Mesendoderm (in vitro differentiated cells): ENCODE results near the gene PATZ1.
A peak's percentile ranks its signal among the peaks of the same experiment; 100 is the strongest.

Source experiments
- DNase-seq: peaks from one replicate; pipeline ENCODE4 v3.0.0; 2013
- H2AK5ac ChIP-seq: 2 replicates; pipeline ENCODE4 v1.6.1; 2013; ENCODE audit warnings: low read length, inconsistent platforms
- H2BK120ac ChIP-seq: 2 replicates; pipeline ENCODE4 v1.6.1; 2013; ENCODE audit warnings: low read depth, mild to moderate bottlenecking, low read length, moderate library complexity, mixed read lengths
- H2BK15ac ChIP-seq: replicated peaks from 2 replicates; pipeline ENCODE4 v1.6.1; 2013; ENCODE audit warnings: low read depth, mild to moderate bottlenecking, moderate library complexity
- H2BK5ac ChIP-seq: 2 replicates; pipeline ENCODE4 v1.6.1; 2013; ENCODE audit warnings: low read length, inconsistent platforms
- H3K18ac ChIP-seq: 2 replicates; pipeline ENCODE4 v1.6.1; 2013; ENCODE audit warnings: mild to moderate bottlenecking, low read length, mixed read lengths
- H3K23ac ChIP-seq: one replicate; pipeline ENCODE4 v1.6.1; 2013; ENCODE audit warnings: low read length
- H3K27ac ChIP-seq: 2 replicates; pipeline ENCODE4 v1.5.1; 2013; ENCODE audit warnings: low read depth, mild to moderate bottlenecking, inconsistent platforms, low read length, moderate library complexity
- H3K27me3 ChIP-seq: 2 replicates; pipeline ENCODE4 v1.6.1; 2013; ENCODE audit warnings: low read length, control low read depth, mild to moderate bottlenecking, inconsistent platforms; ENCODE audit not compliant: insufficient read depth, poor library complexity
- H3K36me3 ChIP-seq: 2 replicates; pipeline ENCODE4 v1.6.1; 2013; ENCODE audit warnings: low read length, inconsistent platforms; ENCODE audit not compliant: control insufficient read depth, insufficient read depth
- H3K4ac ChIP-seq: one replicate; pipeline ENCODE4 v1.6.1; 2013; ENCODE audit warnings: low read depth, mild to moderate bottlenecking, low read length, moderate library complexity
- H3K4me1 ChIP-seq: 2 replicates; pipeline ENCODE4 v1.6.1; 2013; ENCODE audit warnings: low read depth, low read length, inconsistent platforms; ENCODE audit not compliant: control insufficient read depth
- H3K4me2 ChIP-seq: 2 replicates; pipeline ENCODE4 v1.6.1; 2013; ENCODE audit warnings: low read length
- H3K4me3 ChIP-seq: 2 replicates; pipeline ENCODE4 v1.5.1; 2013; ENCODE audit warnings: mild to moderate bottlenecking, low read length
- H3K56ac ChIP-seq: one replicate; pipeline ENCODE4 v1.6.1; 2013; ENCODE audit warnings: low read length
- H3K79me1 ChIP-seq: 2 replicates; pipeline ENCODE4 v1.6.1; 2013; ENCODE audit warnings: low read length, inconsistent platforms
- H3K79me2 ChIP-seq: 2 replicates; pipeline ENCODE4 v1.6.1; 2013; ENCODE audit warnings: mild to moderate bottlenecking, low read length; ENCODE audit not compliant: control insufficient read depth, insufficient read depth
- H3K9ac ChIP-seq: 2 replicates; pipeline ENCODE4 v1.6.1; 2013; ENCODE audit warnings: low read length, inconsistent platforms
- H4K5ac ChIP-seq: one replicate; pipeline ENCODE4 v1.6.1; 2013; ENCODE audit warnings: low read length
- H4K8ac ChIP-seq: one replicate; pipeline ENCODE4 v1.6.1; 2013; ENCODE audit warnings: low read depth, mild to moderate bottlenecking, control low read depth, low read length, moderate library complexity
- WGBS: extraction: QIAGEN DNeasy Blood & Tissue Kit; methylation state at CpG from one replicate; pipeline ENCODE4 v1.1.7; 2013; ENCODE audit warnings: low lambda C conversion rate, missing lambda C conversion rate; ENCODE audit not compliant: insufficient coverage; ENCODE audit errors: extremely low coverage; 5-methylcytosine and 5-hydroxymethylcytosine counted together

Gene PATZ1

DNA sequence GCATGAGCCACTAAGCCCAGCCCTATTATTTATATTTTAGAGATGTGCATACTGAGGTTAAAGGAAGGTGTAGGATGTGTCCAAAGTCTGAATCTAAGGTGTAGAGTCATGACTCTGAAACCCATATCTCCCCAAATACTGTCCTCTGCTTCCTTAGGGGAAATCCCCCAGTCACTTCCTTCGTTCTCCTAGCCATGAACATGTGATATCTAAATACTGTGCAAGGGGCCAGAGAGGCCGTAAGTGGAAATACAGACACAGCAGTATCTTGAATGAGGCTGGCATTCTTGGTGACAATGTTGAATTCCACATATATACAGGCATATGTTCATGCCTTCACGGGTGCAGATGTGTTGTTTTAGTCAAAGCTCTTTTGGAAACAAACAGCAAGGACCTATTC lies 21.3 kb upstream of the PATZ1 start:
- Histone ChIP-seq H3K36me3 (no peaks in the 10 kb centered on the region), H2BK5ac (no peak overlapping the region), H3K4ac (no peak overlapping the region), H4K8ac (no peak overlapping the region), H3K27ac (no peak overlapping the region), H3K23ac (no peak overlapping the region), H2AK5ac (no peak overlapping the region), H3K4me2 (no peak overlapping the region), H3K9ac (no peak overlapping the region), H3K56ac (no peak overlapping the region), H3K18ac (no peak overlapping the region), H3K4me3 (no peak overlapping the region), H2BK15ac (no peak overlapping the region), H4K5ac (no peak overlapping the region), H2BK120ac (no peak overlapping the region), H3K79me2 (no peaks in the 10 kb centered on the region), H3K27me3 (no peaks in the 10 kb centered on the region), H3K79me1 (no peaks in the 10 kb centered on the region), H3K4me1 (no peaks in the 10 kb centered on the region)
- WGBS = no CpG with 5 or more reads among the region's 3 CpGs
- no peak for DNase-seq

DNA sequence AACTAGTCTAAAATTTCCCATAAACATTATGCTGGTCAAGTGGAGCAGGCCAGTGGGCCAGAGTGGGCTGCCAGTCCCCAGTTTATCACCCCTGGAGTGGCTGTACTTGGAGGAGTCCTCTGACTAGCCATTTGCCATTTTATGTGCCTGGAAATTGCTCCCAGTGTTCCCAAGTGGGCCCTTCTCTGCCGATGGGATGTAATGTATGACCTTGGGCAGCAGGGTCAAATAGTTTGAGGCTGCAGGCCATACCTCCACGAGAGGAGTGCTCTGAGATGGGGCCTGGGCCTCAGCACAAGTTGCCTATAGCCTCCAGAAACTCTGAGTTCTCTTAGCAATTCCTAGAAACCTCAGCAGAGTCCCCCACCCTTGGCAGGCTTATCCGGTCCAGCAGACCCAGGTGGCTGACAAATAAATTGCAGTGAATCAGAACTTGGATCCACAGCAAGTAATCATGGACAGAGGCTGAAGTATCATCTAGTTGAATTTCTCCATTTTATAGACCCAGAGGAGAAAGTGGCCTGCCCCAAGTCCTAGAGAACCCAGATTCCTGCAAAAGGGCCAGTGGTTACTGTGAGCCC lies 17.8 kb upstream of the PATZ1 start:
- Histone ChIP-seq H3K79me2 (no peaks in the 10 kb centered on the region), H2AK5ac (peak overlapping the region; percentile 83), H2BK15ac (no peak overlapping the region), H3K36me3 (no peaks in the 10 kb centered on the region), H3K4me1 (no peaks in the 10 kb centered on the region), H4K5ac (no peak overlapping the region), H2BK120ac (peak overlapping the region; percentile 97), H3K23ac (no peak overlapping the region), H3K27me3 (no peaks in the 10 kb centered on the region), H3K79me1 (no peaks in the 10 kb centered on the region), H3K27ac (peak overlapping the region; percentile 46), H3K9ac (no peak overlapping the region), H3K56ac (peak overlapping the region; percentile 52), H3K18ac (peak overlapping the region; percentile 90), H4K8ac (peak overlapping the region; percentile 97), H3K4me2 (no peak overlapping the region), H3K4ac (peak overlapping the region; percentile 72), H3K4me3 (no peak overlapping the region), H2BK5ac (peak overlapping the region; percentile 47)
- no peak for DNase-seq
- WGBS = no CpG with 5 or more reads among the region's 3 CpGs

DNA sequence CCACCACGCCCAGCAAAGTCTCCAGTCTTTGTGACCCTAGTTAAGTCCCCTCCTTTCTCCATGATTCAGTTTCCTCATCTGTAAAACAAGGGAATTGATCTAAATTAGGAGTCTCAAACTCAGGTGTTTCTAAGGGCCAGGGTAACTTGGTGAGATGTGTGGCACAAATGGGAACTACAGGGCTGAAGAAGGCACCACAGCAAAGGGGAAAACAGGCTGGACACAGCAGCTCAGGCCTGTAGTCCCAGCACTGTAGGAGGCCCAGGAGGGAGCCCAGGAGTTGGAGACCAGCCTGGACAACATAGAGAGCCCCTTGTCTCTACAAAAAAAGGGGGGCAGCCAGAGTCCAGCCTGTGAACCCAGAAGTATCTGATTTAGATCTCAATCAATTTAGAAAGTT lies 15.6 kb upstream of the PATZ1 start:
- Histone ChIP-seq H3K18ac (no peak overlapping the region), H3K56ac (peak overlapping the region; percentile 31), H2BK15ac (no peak overlapping the region), H2BK5ac (peak overlapping the region; percentile 66), H4K5ac (no peak overlapping the region), H3K4me2 (no peak overlapping the region), H4K8ac (peak overlapping the region; percentile 57), H3K4ac (peak overlapping the region; percentile 63), H3K79me1 (no peaks in the 10 kb centered on the region), H3K4me1 (no peaks in the 10 kb centered on the region), H3K27ac (peak overlapping the region; percentile 3), H3K79me2 (no peaks in the 10 kb centered on the region), H3K23ac (no peak overlapping the region), H3K9ac (no peak overlapping the region), H2AK5ac (peak overlapping the region; percentile 3), H3K4me3 (no peak overlapping the region), H3K27me3 (no peaks in the 10 kb centered on the region), H2BK120ac (peak overlapping the region; percentile 11), H3K36me3 (no peaks in the 10 kb centered on the region)
- no CpG with 5 or more reads among the region's 1 CpG for WGBS
- DNase-seq = no peak

DNA sequence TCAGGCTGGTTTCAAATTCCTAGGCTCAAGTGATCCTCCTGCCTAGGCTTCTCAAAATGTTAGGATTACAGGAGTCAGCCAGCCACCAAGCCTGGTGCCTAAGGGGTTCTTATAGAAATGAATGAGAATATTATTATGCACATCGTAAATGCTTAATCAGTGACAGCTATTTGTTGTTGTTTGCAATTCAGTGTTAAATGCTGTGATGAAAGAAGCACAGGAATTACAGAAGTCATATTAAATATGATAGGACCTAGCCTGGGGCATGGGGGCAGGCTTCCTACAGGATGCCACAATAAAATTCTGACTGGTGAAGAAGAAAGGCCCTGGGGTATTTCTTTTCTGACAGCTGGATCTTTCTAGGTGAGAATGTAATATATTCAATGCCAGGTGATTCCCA lies 13.9 kb upstream of the PATZ1 start:
- Histone ChIP-seq H3K4me1 (no peaks in the 10 kb centered on the region), H3K27ac (peak overlapping the region; percentile 45), H3K4ac (no peak overlapping the region), H3K18ac (no peak overlapping the region), H2BK120ac (peak overlapping the region; percentile 35), H3K79me2 (no peaks in the 10 kb centered on the region), H3K23ac (no peak overlapping the region), H3K4me3 (no peak overlapping the region), H3K4me2 (no peak overlapping the region), H3K79me1 (no peaks in the 10 kb centered on the region), H3K9ac (no peak overlapping the region), H3K36me3 (no peaks in the 10 kb centered on the region), H2BK5ac (no peak overlapping the region), H3K56ac (peak overlapping the region; percentile 67), H2AK5ac (no peak overlapping the region), H4K5ac (no peak overlapping the region), H3K27me3 (no peaks in the 10 kb centered on the region), H4K8ac (no peak overlapping the region), H2BK15ac (no peak overlapping the region)
- WGBS = no CpG with 5 or more reads among the region's 1 CpG
- no peak for DNase-seq

DNA sequence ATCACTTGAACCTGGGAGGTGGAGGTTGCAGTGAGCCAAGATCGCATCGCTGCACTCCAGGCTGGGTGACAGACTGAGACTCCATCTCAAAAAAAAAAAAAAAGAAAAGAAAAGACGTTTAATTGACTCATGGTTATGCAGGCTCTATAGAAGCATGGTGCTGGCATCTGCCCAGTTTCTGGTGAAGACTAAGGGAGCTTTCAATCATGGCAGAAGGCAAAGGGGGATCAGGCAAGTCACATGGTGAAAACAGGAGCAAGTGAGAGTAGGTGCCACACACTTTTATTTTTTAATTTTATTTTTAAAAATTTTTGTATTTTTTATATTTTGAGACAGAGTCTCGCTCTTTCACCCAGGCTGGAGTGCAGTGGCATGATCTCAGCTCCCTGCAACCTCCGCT lies 8.4 kb upstream of the PATZ1 start:
- no CpG with 5 or more reads among the region's 5 CpGs for WGBS
- no peak overlapping the region for H3K27ac ChIP-seq
- no peak overlapping the region for H2AK5ac ChIP-seq

DNA sequence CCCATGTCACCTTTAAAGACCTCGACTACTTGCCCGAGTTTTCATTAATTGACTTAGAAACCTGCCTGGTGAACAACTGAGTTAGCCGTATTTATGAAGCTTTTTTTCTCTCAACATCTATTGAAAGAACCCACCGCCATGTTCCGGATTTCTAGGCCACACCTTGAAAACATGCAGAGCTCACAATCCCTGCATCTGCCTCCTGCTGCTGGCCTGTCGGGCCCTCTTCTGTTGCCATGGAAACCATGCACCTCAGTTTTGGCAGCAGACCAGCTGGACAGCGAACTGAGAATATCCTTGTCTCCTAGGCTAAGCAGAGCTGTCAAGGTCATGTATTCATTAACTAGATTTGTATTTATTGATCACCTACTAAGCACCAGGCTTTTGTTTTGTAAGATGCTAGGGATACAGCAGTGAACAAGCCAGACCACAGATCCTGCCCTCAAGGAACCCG lies 4.3 kb upstream of the PATZ1 start:
- Histone ChIP-seq H3K4me1 (peaks cover 2% of the 10 kb centered on the region), H3K27me3 (no peaks in the 10 kb centered on the region), H4K8ac (no peak overlapping the region), H3K79me1 (peaks cover 1% of the 10 kb centered on the region), H3K27ac (no peak overlapping the region), H3K4me2 (no peak overlapping the region), H2BK5ac (no peak overlapping the region), H2BK15ac (no peak overlapping the region), H3K9ac (no peak overlapping the region), H3K23ac (no peak overlapping the region), H3K36me3 (no peaks in the 10 kb centered on the region), H2AK5ac (no peak overlapping the region), H3K79me2 (peaks cover 4% of the 10 kb centered on the region), H2BK120ac (no peak overlapping the region), H3K56ac (no peak overlapping the region), H4K5ac (no peak overlapping the region), H3K4ac (no peak overlapping the region), H3K4me3 (no peak overlapping the region), H3K18ac (no peak overlapping the region)
- peak; percentile 66 for DNase-seq
- no CpG with 5 or more reads among the region's 8 CpGs for WGBS

More for the DNA sequence above, 8.4 kb upstream of the PATZ1 start:
- H2BK15ac ChIP-seq = no peak overlapping the region
- H3K36me3 ChIP-seq = no peaks in the 10 kb centered on the region
- no peak overlapping the region for H3K18ac ChIP-seq
- no peak overlapping the region for H4K8ac ChIP-seq
- DNase-seq = no peak
- H3K23ac ChIP-seq = no peak overlapping the region
- no peaks in the 10 kb centered on the region for H3K79me2 ChIP-seq
- H3K4me1 ChIP-seq = no peaks in the 10 kb centered on the region
- no peak overlapping the region for H3K4ac ChIP-seq
- no peaks in the 10 kb centered on the region for H3K27me3 ChIP-seq
- no peak overlapping the region for H4K5ac ChIP-seq
- no peak overlapping the region for H2BK120ac ChIP-seq
- H3K4me3 ChIP-seq = no peak overlapping the region
- H3K56ac ChIP-seq = no peak overlapping the region
- H3K9ac ChIP-seq = no peak overlapping the region
- H3K4me2 ChIP-seq = no peak overlapping the region
- H2BK5ac ChIP-seq = no peak overlapping the region
- no peaks in the 10 kb centered on the region for H3K79me1 ChIP-seq
